Measurements from ENCODE around the gene BPIFB1. TPM values are rescaled to one million over a fixed set of nuclear protein-coding genes. Genes with fewer than 3 reads are reported as not detected.

BPIFB1 gene
- total and polyA plus RNA-seq, 2 of the 13 experiments (the other 11 are each of a cell fraction or from before 2014, with no cell fraction given) = 0.82 to 4.4 TPM

DNA sequence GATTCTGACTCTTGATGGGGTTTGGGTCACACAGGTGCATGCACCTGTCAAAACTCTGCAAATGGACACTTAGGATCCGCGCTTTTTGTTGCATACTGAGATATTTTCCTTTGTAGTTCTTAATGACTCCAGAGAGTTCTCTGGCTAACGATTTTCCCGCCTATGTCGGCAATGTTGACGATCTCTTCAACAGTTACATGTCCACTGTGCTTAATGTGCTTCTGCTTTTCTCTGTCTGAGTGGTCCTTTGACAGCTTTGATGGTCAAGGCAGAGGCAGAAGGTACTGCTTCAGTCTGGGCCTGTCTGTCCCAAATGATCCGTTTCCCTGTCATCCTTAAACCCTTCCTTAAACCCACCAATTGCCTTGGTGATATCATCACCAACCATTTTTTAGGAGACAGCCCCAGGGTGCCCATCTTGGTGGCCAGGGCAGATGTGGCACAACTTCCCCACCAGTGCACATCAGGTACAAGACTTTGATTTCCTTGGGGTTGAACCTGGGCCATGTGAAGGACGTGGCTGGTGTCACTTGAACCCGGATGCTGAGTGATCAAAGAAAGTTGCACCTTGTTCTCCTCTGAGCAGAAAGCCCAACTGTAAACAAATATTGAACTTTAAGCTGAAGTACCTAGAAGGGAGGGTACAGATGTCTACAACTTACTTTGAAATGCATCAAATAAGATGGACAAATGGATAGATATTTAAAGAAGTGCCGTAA is 10.7 kb upstream of the BPIFB1 start (continued):
- TF ChIP-seq ARNTL (CRISPR knock-in tag; IDR thresholded peaks at IDR 0.05) = peak; percentile 47; the same call in 1 of the 2 replicates
- TF ChIP-seq, protein P1, sequence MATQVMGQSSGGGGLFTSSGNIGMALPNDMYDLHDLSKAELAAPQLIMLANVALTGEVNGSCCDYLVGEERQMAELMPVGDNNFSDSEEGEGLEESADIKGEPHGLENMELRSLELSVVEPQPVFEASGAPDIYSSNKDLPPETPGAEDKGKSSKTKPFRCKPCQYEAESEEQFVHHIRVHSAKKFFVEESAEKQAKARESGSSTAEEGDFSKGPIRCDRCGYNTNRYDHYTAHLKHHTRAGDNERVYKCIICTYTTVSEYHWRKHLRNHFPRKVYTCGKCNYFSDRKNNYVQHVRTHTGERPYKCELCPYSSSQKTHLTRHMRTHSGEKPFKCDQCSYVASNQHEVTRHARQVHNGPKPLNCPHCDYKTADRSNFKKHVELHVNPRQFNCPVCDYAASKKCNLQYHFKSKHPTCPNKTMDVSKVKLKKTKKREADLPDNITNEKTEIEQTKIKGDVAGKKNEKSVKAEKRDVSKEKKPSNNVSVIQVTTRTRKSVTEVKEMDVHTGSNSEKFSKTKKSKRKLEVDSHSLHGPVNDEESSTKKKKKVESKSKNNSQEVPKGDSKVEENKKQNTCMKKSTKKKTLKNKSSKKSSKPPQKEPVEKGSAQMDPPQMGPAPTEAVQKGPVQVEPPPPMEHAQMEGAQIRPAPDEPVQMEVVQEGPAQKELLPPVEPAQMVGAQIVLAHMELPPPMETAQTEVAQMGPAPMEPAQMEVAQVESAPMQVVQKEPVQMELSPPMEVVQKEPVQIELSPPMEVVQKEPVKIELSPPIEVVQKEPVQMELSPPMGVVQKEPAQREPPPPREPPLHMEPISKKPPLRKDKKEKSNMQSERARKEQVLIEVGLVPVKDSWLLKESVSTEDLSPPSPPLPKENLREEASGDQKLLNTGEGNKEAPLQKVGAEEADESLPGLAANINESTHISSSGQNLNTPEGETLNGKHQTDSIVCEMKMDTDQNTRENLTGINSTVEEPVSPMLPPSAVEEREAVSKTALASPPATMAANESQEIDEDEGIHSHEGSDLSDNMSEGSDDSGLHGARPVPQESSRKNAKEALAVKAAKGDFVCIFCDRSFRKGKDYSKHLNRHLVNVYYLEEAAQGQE (IDR thresholded peaks at IDR 0.05; ENCODE audit: borderline replicate concordance in 1 of 2, low read depth in 1 of 2, low read length in 2 of 2) = no peak
- TF ChIP-seq, protein P2, sequence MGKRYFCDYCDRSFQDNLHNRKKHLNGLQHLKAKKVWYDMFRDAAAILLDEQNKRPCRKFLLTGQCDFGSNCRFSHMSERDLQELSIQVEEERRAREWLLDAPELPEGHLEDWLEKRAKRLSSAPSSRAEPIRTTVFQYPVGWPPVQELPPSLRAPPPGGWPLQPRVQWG (CRISPR knock-in tag; IDR thresholded peaks at IDR 0.05; ENCODE audit: borderline replicate concordance, low read depth) = no peak
- 0 out of 2 replicates have a peak, but pooled peaks have one; percentile 3 for TF ChIP-seq TRIM24 (CRISPR knock-in tag; IDR thresholded peaks at IDR 0.05)
- no peak for TF ChIP-seq NR2F1 (CRISPR knock-in tag; IDR thresholded peaks at IDR 0.05)
- no peak for TF ChIP-seq ZFP37 (CRISPR knock-in tag; IDR thresholded peaks at IDR 0.05; ENCODE audit: borderline replicate concordance)
- no peak for TF ChIP-seq ZNF180 (CRISPR knock-in tag; IDR thresholded peaks at IDR 0.05; ENCODE audit: borderline replicate concordance, low read depth)
- peak; percentile 58; the same call in 1 of the 2 replicates for TF ChIP-seq NCOA2 (CRISPR knock-in tag; IDR thresholded peaks at IDR 0.05)
- peak; percentile 15; the same call in 1 of the 2 replicates for TF ChIP-seq MIXL1 (CRISPR knock-in tag; IDR thresholded peaks at IDR 0.05)
- no peak for TF ChIP-seq ZSCAN12 (CRISPR knock-in tag; IDR thresholded peaks at IDR 0.05)
- TF ChIP-seq, protein P3, sequence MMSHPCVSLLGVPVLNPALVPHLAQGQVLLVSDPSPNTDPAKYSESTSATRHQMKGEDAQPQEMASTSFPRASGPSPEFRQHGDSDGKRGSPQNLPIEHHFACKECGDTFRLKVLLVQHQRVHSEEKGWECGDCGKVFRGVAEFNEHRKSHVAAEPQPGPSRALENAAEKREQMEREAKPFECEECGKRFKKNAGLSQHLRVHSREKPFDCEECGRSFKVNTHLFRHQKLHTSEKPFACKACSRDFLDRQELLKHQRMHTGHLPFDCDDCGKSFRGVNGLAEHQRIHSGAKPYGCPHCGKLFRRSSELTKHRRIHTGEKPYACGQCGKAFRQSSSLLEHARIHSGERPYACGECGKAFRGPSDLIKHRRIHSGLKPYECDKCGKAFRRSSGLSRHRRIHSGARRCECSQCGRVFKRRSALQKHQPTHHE (CRISPR knock-in tag; IDR thresholded peaks at IDR 0.05; ENCODE audit: borderline replicate concordance) = no peak
- TF ChIP-seq, protein P4, sequence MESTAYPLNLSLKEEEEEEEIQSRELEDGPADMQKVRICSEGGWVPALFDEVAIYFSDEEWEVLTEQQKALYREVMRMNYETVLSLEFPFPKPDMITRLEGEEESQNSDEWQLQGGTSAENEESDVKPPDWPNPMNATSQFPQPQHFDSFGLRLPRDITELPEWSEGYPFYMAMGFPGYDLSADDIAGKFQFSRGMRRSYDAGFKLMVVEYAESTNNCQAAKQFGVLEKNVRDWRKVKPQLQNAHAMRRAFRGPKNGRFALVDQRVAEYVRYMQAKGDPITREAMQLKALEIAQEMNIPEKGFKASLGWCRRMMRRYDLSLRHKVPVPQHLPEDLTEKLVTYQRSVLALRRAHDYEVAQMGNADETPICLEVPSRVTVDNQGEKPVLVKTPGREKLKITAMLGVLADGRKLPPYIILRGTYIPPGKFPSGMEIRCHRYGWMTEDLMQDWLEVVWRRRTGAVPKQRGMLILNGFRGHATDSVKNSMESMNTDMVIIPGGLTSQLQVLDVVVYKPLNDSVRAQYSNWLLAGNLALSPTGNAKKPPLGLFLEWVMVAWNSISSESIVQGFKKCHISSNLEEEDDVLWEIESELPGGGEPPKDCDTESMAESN (CRISPR knock-in tag; conservative IDR thresholded peaks at IDR 0.05) = no peak; the same call in 1 of the 2 replicates
- TF ChIP-seq, protein P5, sequence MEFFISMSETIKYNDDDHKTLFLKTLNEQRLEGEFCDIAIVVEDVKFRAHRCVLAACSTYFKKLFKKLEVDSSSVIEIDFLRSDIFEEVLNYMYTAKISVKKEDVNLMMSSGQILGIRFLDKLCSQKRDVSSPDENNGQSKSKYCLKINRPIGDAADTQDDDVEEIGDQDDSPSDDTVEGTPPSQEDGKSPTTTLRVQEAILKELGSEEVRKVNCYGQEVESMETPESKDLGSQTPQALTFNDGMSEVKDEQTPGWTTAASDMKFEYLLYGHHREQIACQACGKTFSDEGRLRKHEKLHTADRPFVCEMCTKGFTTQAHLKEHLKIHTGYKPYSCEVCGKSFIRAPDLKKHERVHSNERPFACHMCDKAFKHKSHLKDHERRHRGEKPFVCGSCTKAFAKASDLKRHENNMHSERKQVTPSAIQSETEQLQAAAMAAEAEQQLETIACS (CRISPR knock-in tag; IDR thresholded peaks at IDR 0.05) = no peak
- TF ChIP-seq, protein P6, sequence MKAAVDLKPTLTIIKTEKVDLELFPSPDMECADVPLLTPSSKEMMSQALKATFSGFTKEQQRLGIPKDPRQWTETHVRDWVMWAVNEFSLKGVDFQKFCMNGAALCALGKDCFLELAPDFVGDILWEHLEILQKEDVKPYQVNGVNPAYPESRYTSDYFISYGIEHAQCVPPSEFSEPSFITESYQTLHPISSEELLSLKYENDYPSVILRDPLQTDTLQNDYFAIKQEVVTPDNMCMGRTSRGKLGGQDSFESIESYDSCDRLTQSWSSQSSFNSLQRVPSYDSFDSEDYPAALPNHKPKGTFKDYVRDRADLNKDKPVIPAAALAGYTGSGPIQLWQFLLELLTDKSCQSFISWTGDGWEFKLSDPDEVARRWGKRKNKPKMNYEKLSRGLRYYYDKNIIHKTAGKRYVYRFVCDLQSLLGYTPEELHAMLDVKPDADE (CRISPR knock-in tag; IDR thresholded peaks at IDR 0.05) = no peak
- TF ChIP-seq FIP1L1 (IDR thresholded peaks at IDR 0.05; ENCODE audit: borderline replicate concordance, insufficient read depth, low read depth, low read length) = no peak
- no peak for TF ChIP-seq ZSCAN25 (CRISPR knock-in tag; IDR thresholded peaks at IDR 0.05)
- no peak for TF ChIP-seq ZNF550 (CRISPR knock-in tag; IDR thresholded peaks at IDR 0.05; ENCODE audit: borderline replicate concordance)
- TF ChIP-seq ZNF788 (CRISPR knock-in tag; IDR thresholded peaks at IDR 0.05; ENCODE audit: borderline replicate concordance) = no peak
- no peak for TF ChIP-seq DNMT3B (CRISPR knock-in tag; conservative IDR thresholded peaks at IDR 0.05)

Data from HepG2 (cell line).